ENCODE results near the gene CNNM2.
A peak's percentile ranks its signal among the peaks of the same experiment; 100 is the strongest.
"Not testable (repeated sequence)": the region's sequence is repeated elsewhere in the genome, so short reads cannot be mapped to it uniquely, and the experiment has no call there.

Gene CNNM2

GRCh38 chr10:102962951-102963755 lies 45.1 kb downstream of the CNNM2 start:
- no peak for DNase-seq (ENCODE audit: low read depth, low spot score)
- H3K4me3 ChIP-seq (ENCODE audit: low read length), result no peak overlapping the region

- no peak overlapping the region for H3K4me3 ChIP-seq (ENCODE audit: low read length)
- no peak for DNase-seq (ENCODE audit: low read depth, low spot score)
Observed at GRCh38 chr10:102963756-102964025, 45.6 kb downstream of the CNNM2 start.

GRCh38 chr10:102964064-102964463 lies 46.0 kb downstream of the CNNM2 start:
- H3K4me3 ChIP-seq (ENCODE audit: low read length); DNase-seq (ENCODE audit: low read depth, low spot score): not testable (repeated sequence)

- H3K4me3 ChIP-seq (ENCODE audit: low read length), result no peak overlapping the region
- no peak for DNase-seq (ENCODE audit: low read depth, low spot score)
Observed at GRCh38 chr10:102964713-102965112, 46.6 kb downstream of the CNNM2 start.

- no peak for DNase-seq (ENCODE audit: low read depth, low spot score)
- no peak overlapping the region for H3K4me3 ChIP-seq (ENCODE audit: low read length)
Observed at GRCh38 chr10:102965311-102965851, 47.3 kb downstream of the CNNM2 start.

GRCh38 chr10:102967123-102967522 lies 49.0 kb downstream of the CNNM2 start:
- H3K4me3 ChIP-seq (ENCODE audit: low read length), result no peak overlapping the region
- DNase-seq (ENCODE audit: low read depth, low spot score), result no peak

GRCh38 chr10:102970562-102971340 lies 52.7 kb downstream of the CNNM2 start:
- no peak overlapping the region for H3K4me3 ChIP-seq (ENCODE audit: low read length)

GRCh38 chr10:102975483-102976379 lies 57.6 kb downstream of the CNNM2 start:
- H3K4me3 ChIP-seq (ENCODE audit: low read length), result no peak overlapping the region
- no peak for DNase-seq (ENCODE audit: low read depth, low spot score)

More at GRCh38 chr10:102970562-102971340, 52.7 kb downstream of the CNNM2 start:
- DNase-seq (ENCODE audit: low read depth, low spot score), result no peak

GRCh38 chr10:102976380-102976726 lies 58.3 kb downstream of the CNNM2 start:
- H3K4me3 ChIP-seq (ENCODE audit: low read length); DNase-seq (ENCODE audit: low read depth, low spot score): not testable (repeated sequence)

GRCh38 chr10:102982296-102982695 lies 64.2 kb downstream of the CNNM2 start:
- DNase-seq (ENCODE audit: low read depth, low spot score), result no peak
- H3K4me3 ChIP-seq (ENCODE audit: low read length), result no peak overlapping the region

GRCh38 chr10:102984086-102984485 lies 66.0 kb downstream of the CNNM2 start:
- H3K4me3 ChIP-seq (ENCODE audit: low read length), result no peak overlapping the region
- no peak for DNase-seq (ENCODE audit: low read depth, low spot score)

GRCh38 chr10:102985811-102986210 lies 67.7 kb downstream of the CNNM2 start:
- no peak overlapping the region for H3K4me3 ChIP-seq (ENCODE audit: low read length)
- no peak for DNase-seq (ENCODE audit: low read depth, low spot score)

- no peak overlapping the region for H3K4me3 ChIP-seq (ENCODE audit: low read length)
- DNase-seq (ENCODE audit: low read depth, low spot score), result no peak
Observed at GRCh38 chr10:102988404-102989314, 70.6 kb downstream of the CNNM2 start.

GRCh38 chr10:102994531-102995295 lies 76.6 kb downstream of the CNNM2 start:
- H3K4me3 ChIP-seq (ENCODE audit: low read length), result no peak overlapping the region
- DNase-seq (ENCODE audit: low read depth, low spot score), result peak; percentile 17

GRCh38 chr10:102996876-102997275 lies 78.8 kb downstream of the CNNM2 start:
- DNase-seq (ENCODE audit: low read depth, low spot score), result no peak
- H3K4me3 ChIP-seq (ENCODE audit: low read length), result no peak overlapping the region

GRCh38 chr10:102997998-102998397 lies 79.9 kb downstream of the CNNM2 start:
- no peak for DNase-seq (ENCODE audit: low read depth, low spot score)
- no peak overlapping the region for H3K4me3 ChIP-seq (ENCODE audit: low read length)

GRCh38 chr10:102998399-102998907 lies 80.4 kb downstream of the CNNM2 start:
- no peak overlapping the region for H3K4me3 ChIP-seq (ENCODE audit: low read length)
- no peak for DNase-seq (ENCODE audit: low read depth, low spot score)

- not testable (repeated sequence) for H3K4me3 ChIP-seq (ENCODE audit: low read length); DNase-seq (ENCODE audit: low read depth, low spot score)
Observed at GRCh38 chr10:103000050-103000449, 82.0 kb downstream of the CNNM2 start.

Measured in Jurkat, Clone E6-1 (cell line).